DMS 273 treated with DMSO at 0.1 percent for 48 hours (cell line): ENCODE data around the gene DNAH1.

Experiments used
- DNase-seq: peaks from one replicate; lab custom pipeline; 2025; lab: John Stamatoyannopoulos, UW

DNAH1 gene

GRCh38 chr3:52357151-52358080 lies 41.3 kb downstream of the DNAH1 start:
- DNase-seq, result no peak

- DNase-seq, result no peak
These were observed 42.3 kb downstream of the DNAH1 start for GRCh38 chr3:52358362-52358940.

GRCh38 chr3:52359116-52359855 lies 43.2 kb downstream of the DNAH1 start:
- no peak for DNase-seq

GRCh38 chr3:52361011-52361410 lies 44.9 kb downstream of the DNAH1 start:
- no peak for DNase-seq

- no peak for DNase-seq
These were observed 45.3 kb downstream of the DNAH1 start for GRCh38 chr3:52361454-52361853.

GRCh38 chr3:52361898-52362297 lies 45.8 kb downstream of the DNAH1 start:
- no peak for DNase-seq

- no peak for DNase-seq
These were observed 48.4 kb downstream of the DNAH1 start for GRCh38 chr3:52364322-52365035.

- DNase-seq, result no peak
These were observed 50.4 kb downstream of the DNAH1 start for GRCh38 chr3:52366527-52366926.

- DNase-seq, result no peak
These were observed 52.1 kb downstream of the DNAH1 start for GRCh38 chr3:52367891-52368880.

GRCh38 chr3:52370531-52370930 lies 54.4 kb downstream of the DNAH1 start:
- DNase-seq, result no peak

GRCh38 chr3:52372822-52373504 lies 56.8 kb downstream of the DNAH1 start:
- DNase-seq, result no peak

- DNase-seq, result no peak
These were observed 57.6 kb downstream of the DNAH1 start for GRCh38 chr3:52373676-52374075.

GRCh38 chr3:52374173-52374572 lies 58.1 kb downstream of the DNAH1 start:
- DNase-seq, result no peak

- DNase-seq, result no peak
These were observed 63.5 kb downstream of the DNAH1 start for GRCh38 chr3:52379610-52380009.

- DNase-seq, result no peak
These were observed 63.9 kb downstream of the DNAH1 start for GRCh38 chr3:52380023-52380422.

- DNase-seq, result no peak
These were observed 65.5 kb downstream of the DNAH1 start for GRCh38 chr3:52381623-52382022.

GRCh38 chr3:52383446-52383845 lies 67.3 kb downstream of the DNAH1 start:
- DNase-seq, result no peak

- DNase-seq, result no peak
These were observed 68.1 kb downstream of the DNAH1 start for GRCh38 chr3:52384019-52384761.

GRCh38 chr3:52385157-52385556 lies 69.0 kb downstream of the DNAH1 start:
- DNase-seq, result peak; percentile 11

GRCh38 chr3:52387481-52387880 lies 71.4 kb downstream of the DNAH1 start:
- DNase-seq, result no peak
